Fibroblast of villous mesenchyme (primary cell): Measurements from ENCODE around the gene ELOA. TPM values are rescaled to one million over a fixed set of nuclear protein-coding genes. Genes with fewer than 3 reads are reported as not detected.

Experiments
- DNase-seq: peaks from one replicate; pipeline ENCODE4 v3.0.0-alpha.2; 2010; ENCODE audit warnings: low read depth
- H3K4me3 ChIP-seq: 2 replicates; pipeline ENCODE4 v1.5.1; 2011; ENCODE audit warnings: low read depth, mild to moderate bottlenecking, low read length
- CTCF ChIP-seq: IDR thresholded peaks from 2 replicates; pipeline ENCODE4 v1.5.1; 2012; ENCODE audit warnings: low read depth, mild to moderate bottlenecking, low read length; ENCODE audit not compliant: insufficient read depth
- total RNA-seq: library from RNA; depleted of rRNA; stranded (reverse); fragments of >200 nt; gene quantifications from 2 replicates; pipeline ENCODE4 v1.2.3, GENCODE V29; 2012

The ELOA gene
- total RNA-seq, 1 donor, result 46.2 TPM

GRCh38 chr1:23751815-23752200 is 8.5 kb downstream of the ELOA start:
- TF ChIP-seq CTCF, result no peak
- no peak overlapping the region for H3K4me3 ChIP-seq

GRCh38 chr1:23752909-23753308 is 9.6 kb downstream of the ELOA start:
- no peak overlapping the region for H3K4me3 ChIP-seq
- TF ChIP-seq CTCF, result no peak
- no peak for DNase-seq

More at GRCh38 chr1:23751815-23752200, 8.5 kb downstream of the ELOA start:
- DNase-seq, result no peak

GRCh38 chr1:23756676-23757075 is 13.4 kb downstream of the ELOA start:
- no peak for TF ChIP-seq CTCF
- H3K4me3 ChIP-seq, result no peak overlapping the region
- peak; percentile 41 for DNase-seq

GRCh38 chr1:23757812-23758211 is 14.5 kb downstream of the ELOA start:
- no peak for TF ChIP-seq CTCF
- H3K4me3 ChIP-seq, result no peak overlapping the region
- DNase-seq, result no peak

DNA sequence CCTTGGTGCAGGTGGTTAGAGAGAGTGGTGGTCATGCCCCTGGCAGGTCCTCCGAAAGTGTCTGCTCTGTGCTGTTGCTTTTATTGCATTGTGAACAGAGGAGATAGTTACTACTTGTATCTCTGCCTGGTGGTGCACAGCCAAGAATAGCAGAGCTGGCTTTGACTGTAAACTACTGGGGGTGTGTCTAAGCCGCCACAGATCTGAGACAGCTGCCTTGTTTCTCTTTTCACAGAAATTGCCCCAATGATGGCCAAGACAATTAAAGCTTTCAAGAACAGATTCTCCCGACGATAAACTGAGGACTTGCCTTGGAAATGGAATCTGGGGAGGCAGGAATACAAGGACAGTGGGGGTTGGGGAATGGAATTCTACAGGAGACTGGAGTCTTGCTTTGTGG is 16.0 kb downstream of the ELOA start:
- no peak for TF ChIP-seq CTCF
- no peak overlapping the region for H3K4me3 ChIP-seq
- no peak for DNase-seq

DNA sequence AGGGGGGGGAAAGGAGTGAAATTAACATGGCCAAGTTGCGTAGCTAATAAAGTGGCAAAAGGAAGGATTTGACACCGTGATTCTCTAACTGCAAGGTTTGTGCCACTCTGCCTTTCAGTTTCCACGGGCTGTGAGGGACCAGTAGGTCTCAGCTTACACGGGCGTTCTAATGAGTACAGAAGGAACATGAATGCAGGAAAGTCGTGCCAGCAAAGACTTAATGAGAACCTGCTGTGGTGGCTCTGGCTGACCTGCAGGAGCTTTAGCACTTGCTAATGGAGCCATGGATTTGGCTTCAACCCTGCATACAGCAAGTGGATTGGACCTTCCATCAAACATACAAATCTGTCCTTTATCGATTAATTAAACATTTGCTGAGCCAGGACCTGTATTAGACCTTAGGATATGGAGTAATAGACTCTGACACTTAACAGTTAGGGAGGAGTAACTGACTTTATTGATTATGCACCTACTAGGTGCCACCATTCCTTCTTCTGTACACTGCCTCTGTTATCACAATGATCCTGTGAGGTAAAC is 19.8 kb downstream of the ELOA start:
- DNase-seq, result no peak
- TF ChIP-seq CTCF, result no peak
- no peak overlapping the region for H3K4me3 ChIP-seq

GRCh38 chr1:23768733-23769132 is 25.5 kb downstream of the ELOA start:
- no peak for DNase-seq
- no peak for TF ChIP-seq CTCF
- H3K4me3 ChIP-seq, result no peak overlapping the region
